ENCODE data around the gene C5orf47.

GRCh38 chr5:174011441-174011840, 22.5 kb downstream of the C5orf47 start:
- TF ChIP-seq GATA2 (IDR thresholded peaks at IDR 0.05; ENCODE audit: low read depth, low read length) = no peak
- TF ChIP-seq GATA3 (IDR thresholded peaks at IDR 0.05; ENCODE audit: low read depth, low read length) = no peak
